Stimulated activated CD4-positive, alpha-beta T cell treated with anti-CD3 and anti-CD28 coated beads, Interleukin-2, amount 100 ng/mL, for 4 hours (primary cell): ENCODE data around the gene CREM.
"Not testable (repeated sequence)": the region's sequence is repeated elsewhere in the genome, so short reads cannot be mapped to it uniquely, and the experiment has no call there.

ENCODE experiments used
- DNase-seq: peaks from one replicate; pipeline ENCODE4 v3.0.0-alpha.2; 2020; ENCODE audit warnings: low read depth

The CREM gene

GRCh38 chr10:35126530-35127288 is at the start of gene CREM:
Gene CREM, plus strand, starts transcription at chr10:35126846. Its CDS starts 10,990 bp downstream, at chr10:35137836.
- peak; percentile 100 for DNase-seq

DNA sequence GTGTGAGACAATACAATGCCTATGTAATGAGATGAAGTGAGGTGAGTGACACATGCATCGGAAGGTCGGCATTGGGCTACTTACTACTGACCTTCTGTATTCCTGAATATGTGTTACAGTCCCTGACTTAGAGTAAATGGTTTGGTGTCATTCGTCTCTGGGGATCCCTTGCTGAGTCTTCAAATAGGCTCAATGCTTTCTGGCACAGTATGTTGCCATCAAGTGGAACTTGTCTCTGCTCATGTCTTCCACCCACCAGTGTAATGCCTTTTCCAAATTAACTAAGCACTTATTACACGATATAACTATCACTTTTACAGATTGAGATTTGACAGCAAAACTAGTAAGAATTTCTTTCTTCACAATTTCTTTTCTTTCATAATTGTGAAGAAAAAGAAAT is 47.4 kb upstream of the CREM start:
- no peak for DNase-seq

GRCh38 chr10:35079763-35080162 is 46.9 kb upstream of the CREM start:
- DNase-seq, result no peak

DNA sequence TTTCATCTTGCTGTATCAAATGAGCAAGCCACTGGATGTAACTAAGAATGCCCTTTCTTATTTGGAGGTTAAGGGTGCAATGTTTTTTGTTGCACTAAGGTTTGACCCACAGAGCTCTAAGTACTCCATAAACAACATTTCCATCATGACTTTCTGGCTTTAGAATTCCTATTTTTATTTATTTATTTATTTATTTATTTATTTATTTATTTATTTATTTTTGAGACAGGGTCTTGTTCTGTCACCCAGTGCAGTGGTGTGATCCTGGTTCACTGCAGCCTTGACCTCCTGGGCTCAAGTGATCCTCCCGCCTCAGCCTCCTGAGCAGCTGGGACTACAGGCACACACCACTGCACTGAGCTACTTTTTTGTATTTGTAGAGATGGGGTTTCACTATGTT is 46.4 kb upstream of the CREM start:
- DNase-seq, result not testable (repeated sequence)

DNA sequence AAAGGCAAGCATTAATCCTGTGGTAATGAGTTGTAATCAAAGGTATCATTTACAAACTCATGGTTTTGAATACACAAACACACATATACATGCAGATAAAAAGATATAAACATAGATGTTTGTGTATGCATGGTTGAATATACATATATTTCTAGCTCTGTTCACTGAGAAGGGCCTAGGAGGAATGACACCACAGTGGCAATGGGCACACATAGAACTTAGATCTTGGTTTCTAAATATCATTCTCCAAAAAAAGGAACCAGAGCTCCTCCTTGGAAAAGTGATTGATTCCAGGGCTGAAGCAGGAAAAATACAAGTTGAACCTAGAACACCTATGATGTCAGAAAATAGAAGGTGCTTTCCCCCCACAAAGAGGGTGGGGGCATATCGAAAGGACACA is 43.4 kb upstream of the CREM start:
- DNase-seq, result no peak

DNA sequence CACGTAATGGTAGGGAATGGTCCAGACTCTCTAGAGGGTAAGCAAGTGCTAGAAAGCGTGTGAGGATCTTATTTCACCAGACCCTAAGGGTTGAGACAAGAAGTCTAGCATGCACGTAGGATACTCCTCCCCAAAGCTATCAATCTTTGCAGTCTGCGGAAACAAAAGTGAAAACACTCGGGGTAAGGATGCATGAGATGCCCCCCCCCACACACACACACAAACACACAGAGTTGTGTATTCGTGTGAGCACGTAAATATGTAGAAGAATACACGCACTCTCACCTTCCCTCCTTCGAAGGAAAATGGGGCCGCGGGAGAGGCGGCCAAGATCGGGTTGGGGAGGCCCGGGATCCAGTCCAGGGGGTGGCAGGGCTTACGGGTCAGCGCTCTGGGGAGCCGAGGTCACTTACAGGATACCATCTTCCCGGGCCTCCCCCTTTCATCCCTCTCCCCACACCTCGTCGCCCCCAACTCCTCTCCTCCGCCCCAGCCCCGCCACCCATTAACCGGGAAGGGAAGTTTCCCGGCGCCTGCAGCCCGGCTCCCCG is 37.0 kb upstream of the CREM start:
- DNase-seq, result no peak

DNA sequence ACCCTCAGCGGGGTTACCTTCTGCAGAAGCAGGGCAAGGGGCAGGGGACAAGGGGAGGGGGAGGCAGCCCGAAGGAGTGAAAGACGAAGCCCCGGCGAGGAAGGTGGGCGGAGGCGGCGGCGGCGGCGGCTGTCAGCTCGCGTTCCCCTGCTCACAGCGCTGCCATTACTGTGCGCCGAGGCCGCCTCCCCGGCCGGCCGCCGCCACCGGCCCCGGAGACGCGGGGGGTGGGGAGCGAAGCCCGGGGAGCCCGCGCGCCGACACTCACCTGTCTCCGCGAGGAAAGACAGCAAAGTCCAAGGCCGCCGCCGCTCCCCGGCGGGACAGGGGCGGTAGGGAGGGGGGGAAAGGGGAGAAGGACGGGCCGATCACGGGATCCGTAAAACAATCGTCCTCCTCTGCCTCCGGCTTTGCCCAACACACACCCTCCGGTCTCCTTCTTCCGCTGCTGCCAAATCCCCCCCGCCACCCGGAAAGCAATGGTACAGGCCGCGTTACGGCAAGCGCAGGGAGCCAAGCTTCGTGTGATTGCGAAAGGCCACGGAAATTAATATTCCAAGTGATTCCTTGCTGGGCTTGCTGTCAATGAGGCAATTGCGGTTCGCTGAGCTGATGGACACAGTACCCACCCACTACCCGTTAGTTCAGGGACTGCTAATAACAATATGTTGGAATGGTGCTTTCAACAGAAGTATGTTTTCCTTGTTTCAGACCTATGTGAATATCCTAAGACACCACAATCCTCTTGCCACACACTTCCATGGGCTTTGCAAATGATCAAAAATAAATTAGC is 36.3 kb upstream of the CREM start, which contains the start of gene CUL2:
Gene CUL2 (minus strand): TSS at position 180 of the 793 bp plus-strand sequence. CDS start 19,024 bp downstream, outside the sequence.
- peak; percentile 86 for DNase-seq

- DNase-seq, result no peak
Observed at GRCh38 chr10:35091994-35092790, 34.5 kb upstream of the CREM start.

DNA sequence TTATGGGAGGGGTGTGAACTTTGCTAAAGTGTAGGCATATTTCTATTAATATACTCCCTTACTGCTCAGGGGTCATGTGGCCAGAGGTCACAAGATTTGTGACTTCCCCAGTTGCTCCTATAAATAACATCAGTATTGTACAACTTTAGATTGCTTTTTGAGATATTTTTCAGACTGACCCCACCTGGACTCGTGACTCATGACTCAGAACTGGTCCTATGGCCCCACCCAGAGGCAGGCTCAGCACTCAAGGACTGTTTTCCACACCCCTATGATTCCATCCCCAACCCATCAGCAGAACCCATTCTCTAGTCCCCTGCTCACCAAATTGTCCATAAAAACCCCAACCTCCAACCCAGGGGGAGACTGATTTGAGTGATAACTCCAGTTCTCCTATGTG is 33.8 kb upstream of the CREM start:
- DNase-seq, result no peak

- no peak for DNase-seq
Observed at GRCh38 chr10:35096312-35096711, 30.3 kb upstream of the CREM start.

- no peak for DNase-seq
Observed at GRCh38 chr10:35097510-35097909, 29.1 kb upstream of the CREM start.

GRCh38 chr10:35103882-35104281 is 22.8 kb upstream of the CREM start:
- DNase-seq, result no peak

DNA sequence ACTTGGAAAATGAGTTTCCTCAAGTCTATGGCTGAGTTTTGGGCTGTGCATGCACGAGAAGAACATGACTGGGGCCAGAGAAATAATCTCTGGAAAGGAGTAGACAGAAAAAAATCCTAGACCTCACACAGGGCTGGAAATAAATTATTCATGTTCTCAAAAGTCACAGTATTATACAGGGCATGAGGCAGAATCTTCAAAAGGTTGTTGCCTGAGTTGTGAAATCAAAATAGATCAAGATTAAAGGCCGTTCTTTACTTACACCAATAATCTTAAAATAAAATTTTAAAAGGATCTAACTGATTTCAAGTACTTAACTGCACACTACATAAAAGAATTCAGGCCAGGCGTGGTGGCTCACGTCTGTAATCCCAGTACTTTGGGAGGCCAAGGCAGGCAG is 14.1 kb upstream of the CREM start:
- DNase-seq, result no peak

DNA sequence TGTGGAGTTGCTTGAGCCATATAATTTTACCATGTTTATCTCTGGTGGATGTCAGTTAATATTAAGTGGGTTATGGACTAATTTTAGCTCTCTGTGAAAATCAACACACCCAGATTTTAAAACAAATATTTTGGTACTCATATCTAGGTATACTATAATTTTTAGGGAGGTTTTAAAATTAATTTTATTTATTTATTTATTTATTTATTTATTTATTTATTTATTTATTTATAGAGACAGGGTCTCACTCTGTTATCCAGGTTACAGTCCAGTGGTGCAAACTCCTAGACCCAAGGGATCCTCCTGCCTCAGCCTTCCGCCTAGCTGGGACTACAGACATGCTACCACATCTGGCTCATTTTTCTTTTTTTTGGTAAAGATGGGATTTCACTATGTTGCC is 7.3 kb upstream of the CREM start:
- no peak for DNase-seq

- no peak for DNase-seq
Observed at GRCh38 chr10:35124540-35124939, 2.1 kb upstream of the CREM start.

DNA sequence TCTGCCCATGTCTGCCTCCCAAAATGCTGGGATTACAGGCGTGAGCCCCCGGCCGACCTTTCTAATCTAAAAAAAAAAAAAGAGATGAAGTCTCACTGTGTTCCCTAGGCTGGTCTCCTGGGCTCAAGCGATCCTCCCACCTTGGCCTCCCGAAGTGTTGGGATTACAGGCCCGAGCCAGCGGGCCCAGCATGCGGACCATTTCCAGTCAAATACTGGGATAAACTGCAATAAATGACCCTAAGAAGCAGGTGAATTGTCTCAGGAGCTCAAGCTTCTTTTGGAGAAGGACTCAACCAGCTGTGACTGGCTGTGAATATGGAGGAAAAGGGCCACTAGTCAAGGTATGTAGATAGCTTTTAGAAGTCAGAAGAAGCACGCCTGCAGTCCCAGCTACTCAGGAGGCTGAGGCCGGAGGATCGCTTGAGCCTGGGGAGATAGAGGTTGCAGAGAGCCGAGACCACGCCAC is 550 bp upstream of the CREM start:
- DNase-seq, result no peak

GRCh38 chr10:35127289-35127891 is 744 bp downstream of the CREM start:
- DNase-seq, result peak; percentile 35

- DNase-seq, result no peak
Observed at GRCh38 chr10:35129185-35129674, 2.6 kb downstream of the CREM start.

GRCh38 chr10:35130663-35131062 is 4.0 kb downstream of the CREM start:
- no peak for DNase-seq

GRCh38 chr10:35132727-35133126 is 6.1 kb downstream of the CREM start:
- DNase-seq, result no peak

DNA sequence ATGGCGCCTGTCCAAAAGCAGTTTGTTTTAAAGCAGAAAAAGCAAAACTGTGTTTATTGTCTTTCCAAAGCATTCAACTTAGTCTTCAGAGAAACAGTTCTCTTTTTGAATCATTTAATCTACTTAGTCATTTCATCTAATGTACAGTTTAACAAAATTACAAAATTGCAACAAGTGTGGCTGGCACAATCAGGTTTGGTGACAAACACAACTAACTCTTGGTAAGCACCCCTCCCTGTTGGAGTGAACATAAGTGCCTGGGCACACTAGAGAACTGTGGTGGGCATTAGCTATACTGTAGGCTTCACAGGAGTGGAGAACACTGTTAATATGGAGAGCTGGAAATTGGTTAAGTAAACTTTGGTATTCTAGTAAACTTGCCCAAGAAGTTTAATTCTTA is 6.9 kb downstream of the CREM start:
- no peak for DNase-seq
